NCI-H69 (cell line): ENCODE measurements around the gene JAK2.

ENCODE experiments used
- DNase-seq: peaks from one replicate; lab custom pipeline; 2025; lab: John Stamatoyannopoulos, UW

The JAK2 gene

GRCh38 chr9:5140151-5140550 is 155.1 kb downstream of the JAK2 start:
- no peak for DNase-seq

- no peak for DNase-seq
Observed at GRCh38 chr9:5144217-5144616, 159.1 kb downstream of the JAK2 start.

- no peak for DNase-seq
Observed at GRCh38 chr9:5146241-5146640, 161.2 kb downstream of the JAK2 start.
